Measurements from ENCODE around the gene TALDO1.

The TALDO1 gene

DNA sequence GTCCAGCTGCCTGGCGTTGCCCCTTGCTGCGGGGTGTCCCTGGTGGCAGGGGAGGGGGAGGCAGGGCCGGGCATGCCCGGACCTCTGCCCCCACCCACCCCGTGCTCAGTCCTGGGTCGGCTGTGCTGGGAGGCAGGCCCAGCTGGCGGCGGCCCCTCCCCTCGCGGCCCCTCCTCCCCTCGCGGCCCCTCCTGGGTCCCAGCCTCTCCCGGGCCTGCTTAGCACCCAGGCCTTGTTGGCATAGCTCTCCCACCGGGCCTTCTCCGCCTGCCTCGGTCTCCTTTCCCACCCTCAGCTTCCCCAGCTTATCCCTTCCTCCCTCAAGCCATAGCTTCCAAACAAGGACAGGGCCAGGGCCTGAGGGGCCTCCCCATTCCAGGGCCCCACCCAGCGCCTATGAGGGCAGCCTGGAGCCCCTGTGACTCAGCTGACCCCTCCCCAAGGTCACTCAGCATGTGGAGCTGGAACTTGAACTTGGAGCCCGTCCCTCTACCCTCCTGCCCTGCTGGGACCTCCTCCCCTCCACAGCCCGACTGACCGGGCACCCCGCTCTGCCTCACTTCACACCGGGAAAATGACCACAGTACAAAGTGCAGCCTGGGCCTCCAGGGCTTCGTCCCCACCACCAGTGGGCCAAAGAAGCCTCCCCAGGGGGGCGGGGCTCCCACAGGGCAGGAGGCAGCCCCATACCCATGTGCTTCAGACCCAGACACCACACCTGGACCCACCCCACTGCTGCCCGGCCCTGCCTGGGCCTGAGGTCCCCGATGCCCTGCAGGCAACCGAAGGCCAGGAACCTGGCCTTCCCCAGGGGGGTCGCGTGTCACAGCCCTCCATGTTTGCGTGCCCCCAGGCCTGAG lies 40.1 kb upstream of the TALDO1 start:
- Histone ChIP-seq H3K4me3 (ENCODE audit: low read length, poor library complexity, severe bottlenecking) (no peak overlapping the region), H3K4me1 (ENCODE audit: insufficient read depth, low read length, poor library complexity, severe bottlenecking) (peaks cover 31% of the 10 kb centered on the region), H3K27me3 (ENCODE audit: insufficient read depth, low read length, poor library complexity, severe bottlenecking) (no peaks in the 10 kb centered on the region), H2AFZ (ENCODE audit: low read length) (no peak overlapping the region), H3K9ac (ENCODE audit: low read depth, low read length, poor library complexity, severe bottlenecking) (no peak overlapping the region), H3K9me2 (replicated peaks; ENCODE audit: low read depth, low read length) (no peaks in the 10 kb centered on the region), H3F3A (ENCODE audit: low read depth) (no peaks in the 10 kb centered on the region), H3K36me3 (ENCODE audit: insufficient read depth, low read length) (no peaks in the 10 kb centered on the region), H3K4me2 (ENCODE audit: low read depth, low read length, poor library complexity, severe bottlenecking) (no peak overlapping the region), H3K9me3 (ENCODE audit: insufficient read depth, low read depth, low read length) (no peaks in the 10 kb centered on the region), H3K79me2 (ENCODE audit: insufficient read depth, low read length) (no peaks in the 10 kb centered on the region), H4K20me1 (ENCODE audit: insufficient read depth, low read length, poor library complexity, severe bottlenecking) (no peaks in the 10 kb centered on the region)
- TF ChIP-seq, protein P1, sequence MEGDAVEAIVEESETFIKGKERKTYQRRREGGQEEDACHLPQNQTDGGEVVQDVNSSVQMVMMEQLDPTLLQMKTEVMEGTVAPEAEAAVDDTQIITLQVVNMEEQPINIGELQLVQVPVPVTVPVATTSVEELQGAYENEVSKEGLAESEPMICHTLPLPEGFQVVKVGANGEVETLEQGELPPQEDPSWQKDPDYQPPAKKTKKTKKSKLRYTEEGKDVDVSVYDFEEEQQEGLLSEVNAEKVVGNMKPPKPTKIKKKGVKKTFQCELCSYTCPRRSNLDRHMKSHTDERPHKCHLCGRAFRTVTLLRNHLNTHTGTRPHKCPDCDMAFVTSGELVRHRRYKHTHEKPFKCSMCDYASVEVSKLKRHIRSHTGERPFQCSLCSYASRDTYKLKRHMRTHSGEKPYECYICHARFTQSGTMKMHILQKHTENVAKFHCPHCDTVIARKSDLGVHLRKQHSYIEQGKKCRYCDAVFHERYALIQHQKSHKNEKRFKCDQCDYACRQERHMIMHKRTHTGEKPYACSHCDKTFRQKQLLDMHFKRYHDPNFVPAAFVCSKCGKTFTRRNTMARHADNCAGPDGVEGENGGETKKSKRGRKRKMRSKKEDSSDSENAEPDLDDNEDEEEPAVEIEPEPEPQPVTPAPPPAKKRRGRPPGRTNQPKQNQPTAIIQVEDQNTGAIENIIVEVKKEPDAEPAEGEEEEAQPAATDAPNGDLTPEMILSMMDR (conservative IDR thresholded peaks at IDR 0.05; ENCODE audit: low read length), result no peak
- TF ChIP-seq EZH2phosphoT487 (IDR thresholded peaks at IDR 0.05; ENCODE audit: borderline replicate concordance), result no peak

DNA sequence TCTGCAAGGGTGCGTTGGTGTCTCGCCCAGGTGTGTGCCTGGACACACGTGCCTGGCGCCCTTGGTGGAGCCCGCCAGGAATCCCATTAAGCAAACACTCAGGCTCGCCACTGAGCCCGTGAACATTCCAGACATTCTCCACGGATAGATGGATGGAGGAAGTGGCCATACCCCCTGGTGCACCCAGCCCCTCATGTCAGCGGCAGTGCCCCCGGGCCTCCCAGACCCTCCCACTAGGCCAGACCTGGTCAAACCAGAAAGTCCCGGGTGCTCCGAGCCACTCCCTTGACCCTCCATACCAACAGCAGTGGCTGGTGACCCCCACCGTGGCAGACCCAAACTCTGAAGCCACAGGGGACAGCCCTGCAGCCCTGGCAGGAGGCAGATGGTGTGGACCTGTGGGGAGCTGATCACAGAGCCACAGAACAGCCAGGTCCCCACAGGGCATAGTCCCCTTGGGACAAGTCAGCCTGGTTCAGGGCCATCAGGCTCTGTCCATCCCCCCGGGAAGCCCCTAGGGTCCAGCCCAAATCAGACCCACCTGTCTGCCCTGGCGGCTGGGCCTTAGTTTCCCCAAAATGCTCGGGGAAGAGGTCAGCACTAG lies 39.3 kb upstream of the TALDO1 start:
- no peak overlapping the region for H3K4me3 ChIP-seq (ENCODE audit: low read length, poor library complexity, severe bottlenecking)
- no peaks in the 10 kb centered on the region for H3K79me2 ChIP-seq (ENCODE audit: insufficient read depth, low read length)
- H3K9me2 ChIP-seq (replicated peaks; ENCODE audit: low read depth, low read length), result no peaks in the 10 kb centered on the region
- no peaks in the 10 kb centered on the region for H3K36me3 ChIP-seq (ENCODE audit: insufficient read depth, low read length)
- H3K4me1 ChIP-seq (ENCODE audit: insufficient read depth, low read length, poor library complexity, severe bottlenecking), result peaks cover 24% of the 10 kb centered on the region
- H3K4me2 ChIP-seq (ENCODE audit: low read depth, low read length, poor library complexity, severe bottlenecking), result no peak overlapping the region
- H3K27me3 ChIP-seq (ENCODE audit: insufficient read depth, low read length, poor library complexity, severe bottlenecking), result no peaks in the 10 kb centered on the region
- no peak overlapping the region for H2AFZ ChIP-seq (ENCODE audit: low read length)
- H3K9me3 ChIP-seq (ENCODE audit: insufficient read depth, low read depth, low read length), result no peaks in the 10 kb centered on the region
- H3K9ac ChIP-seq (ENCODE audit: low read depth, low read length, poor library complexity, severe bottlenecking), result no peak overlapping the region
- TF ChIP-seq, protein P1 (conservative IDR thresholded peaks at IDR 0.05; ENCODE audit: low read length), result no peak
- no peak for TF ChIP-seq EZH2phosphoT487 (IDR thresholded peaks at IDR 0.05; ENCODE audit: borderline replicate concordance)
- no peaks in the 10 kb centered on the region for H4K20me1 ChIP-seq (ENCODE audit: insufficient read depth, low read length, poor library complexity, severe bottlenecking)
- H3F3A ChIP-seq (ENCODE audit: low read depth), result no peaks in the 10 kb centered on the region

DNA sequence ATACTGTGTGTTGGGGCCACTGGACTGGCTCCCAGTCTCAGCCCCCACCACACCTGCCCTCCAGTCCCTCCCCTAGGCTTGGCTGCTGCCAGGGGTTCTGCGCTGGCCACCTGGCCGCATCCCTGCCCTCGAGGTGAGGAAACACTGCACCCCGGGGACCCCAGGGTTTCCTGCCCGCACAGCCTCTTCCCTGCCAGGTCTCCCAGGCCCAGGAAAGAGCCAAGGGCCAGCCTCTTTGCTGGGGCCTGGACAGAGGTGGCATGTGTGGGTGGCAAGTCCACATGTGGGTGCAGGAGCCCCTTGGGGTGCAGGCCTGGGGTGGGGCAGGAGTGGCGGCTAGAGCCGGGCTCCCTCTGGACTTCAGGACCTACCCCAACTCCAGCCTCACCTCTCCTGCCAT lies 38.8 kb upstream of the TALDO1 start:
- TF ChIP-seq EZH2phosphoT487 (IDR thresholded peaks at IDR 0.05; ENCODE audit: borderline replicate concordance), result no peak
- H3K4me3 ChIP-seq (ENCODE audit: low read length, poor library complexity, severe bottlenecking), result no peak overlapping the region
- no peaks in the 10 kb centered on the region for H3K27me3 ChIP-seq (ENCODE audit: insufficient read depth, low read length, poor library complexity, severe bottlenecking)
- no peaks in the 10 kb centered on the region for H3F3A ChIP-seq (ENCODE audit: low read depth)
- H3K9me3 ChIP-seq (ENCODE audit: insufficient read depth, low read depth, low read length), result no peaks in the 10 kb centered on the region
- no peak overlapping the region for H3K4me2 ChIP-seq (ENCODE audit: low read depth, low read length, poor library complexity, severe bottlenecking)
- H4K20me1 ChIP-seq (ENCODE audit: insufficient read depth, low read length, poor library complexity, severe bottlenecking), result no peaks in the 10 kb centered on the region
- no peak overlapping the region for H3K9ac ChIP-seq (ENCODE audit: low read depth, low read length, poor library complexity, severe bottlenecking)
- H3K79me2 ChIP-seq (ENCODE audit: insufficient read depth, low read length), result no peaks in the 10 kb centered on the region
- no peaks in the 10 kb centered on the region for H3K9me2 ChIP-seq (replicated peaks; ENCODE audit: low read depth, low read length)
- H2AFZ ChIP-seq (ENCODE audit: low read length), result no peak overlapping the region
- H3K4me1 ChIP-seq (ENCODE audit: insufficient read depth, low read length, poor library complexity, severe bottlenecking), result peaks cover 18% of the 10 kb centered on the region
- no peaks in the 10 kb centered on the region for H3K36me3 ChIP-seq (ENCODE audit: insufficient read depth, low read length)

Data from Loucy (cell line).